ENCODE results near the gene CDH5. TPM values are rescaled to one million over a fixed set of nuclear protein-coding genes. Genes with fewer than 3 reads are reported as not detected.
A peak's percentile ranks its signal among the peaks of the same experiment; 100 is the strongest.

The CDH5 gene
- total RNA-seq, 1 donor from 2014 or later: 1,308 TPM

- Mint-ChIP-seq H3K27me3 (ENCODE audit: unreplicated experiment) (peaks cover 10% of the 10 kb centered on the region), H3K9me3 (ENCODE audit: unreplicated experiment) (no peaks in the 10 kb centered on the region)
- DNase-seq (ENCODE audit: low spot score): no peak
Observed at GRCh38 chr16:66354034-66354909, 12.2 kb upstream of the CDH5 start.

DNA sequence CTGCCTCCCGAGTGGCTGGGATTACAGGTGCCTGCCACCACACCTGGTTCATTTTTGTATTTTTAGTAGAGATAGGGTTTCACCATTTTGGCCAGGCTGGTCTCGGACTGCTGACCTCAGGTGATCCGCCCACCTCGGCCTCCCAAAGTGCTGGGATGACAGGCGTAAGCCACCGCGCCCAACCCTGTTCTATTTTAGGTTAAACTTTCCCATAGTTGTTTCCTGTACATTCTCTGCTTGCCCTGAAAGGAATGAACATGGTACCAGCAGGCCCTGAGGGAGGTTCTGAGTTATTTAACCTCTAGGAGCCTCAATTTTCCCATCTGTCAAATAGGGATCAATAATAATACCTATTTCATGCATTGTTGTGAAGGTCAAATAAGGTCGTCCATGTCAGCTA, 11.0 kb upstream of the CDH5 start:
- Mint-ChIP-seq H3K4me3 (ENCODE audit: unreplicated experiment) (no peak overlapping the region), H3K27ac (ENCODE audit: unreplicated experiment) (no peak overlapping the region), H3K9me3 (ENCODE audit: unreplicated experiment) (no peaks in the 10 kb centered on the region), H3K4me1 (ENCODE audit: unreplicated experiment) (peaks cover 37% of the 10 kb centered on the region), H3K36me3 (ENCODE audit: low read depth, unreplicated experiment) (peaks cover 10% of the 10 kb centered on the region), H3K27me3 (ENCODE audit: unreplicated experiment) (peaks cover 21% of the 10 kb centered on the region)
- DNase-seq (ENCODE audit: low spot score): no peak
- TF ChIP-seq, protein P1, sequence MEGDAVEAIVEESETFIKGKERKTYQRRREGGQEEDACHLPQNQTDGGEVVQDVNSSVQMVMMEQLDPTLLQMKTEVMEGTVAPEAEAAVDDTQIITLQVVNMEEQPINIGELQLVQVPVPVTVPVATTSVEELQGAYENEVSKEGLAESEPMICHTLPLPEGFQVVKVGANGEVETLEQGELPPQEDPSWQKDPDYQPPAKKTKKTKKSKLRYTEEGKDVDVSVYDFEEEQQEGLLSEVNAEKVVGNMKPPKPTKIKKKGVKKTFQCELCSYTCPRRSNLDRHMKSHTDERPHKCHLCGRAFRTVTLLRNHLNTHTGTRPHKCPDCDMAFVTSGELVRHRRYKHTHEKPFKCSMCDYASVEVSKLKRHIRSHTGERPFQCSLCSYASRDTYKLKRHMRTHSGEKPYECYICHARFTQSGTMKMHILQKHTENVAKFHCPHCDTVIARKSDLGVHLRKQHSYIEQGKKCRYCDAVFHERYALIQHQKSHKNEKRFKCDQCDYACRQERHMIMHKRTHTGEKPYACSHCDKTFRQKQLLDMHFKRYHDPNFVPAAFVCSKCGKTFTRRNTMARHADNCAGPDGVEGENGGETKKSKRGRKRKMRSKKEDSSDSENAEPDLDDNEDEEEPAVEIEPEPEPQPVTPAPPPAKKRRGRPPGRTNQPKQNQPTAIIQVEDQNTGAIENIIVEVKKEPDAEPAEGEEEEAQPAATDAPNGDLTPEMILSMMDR (IDR thresholded peaks at IDR 0.05; ENCODE audit: unreplicated experiment): no peak

More at GRCh38 chr16:66354034-66354909, 12.2 kb upstream of the CDH5 start:
- TF ChIP-seq, protein P1 (IDR thresholded peaks at IDR 0.05; ENCODE audit: unreplicated experiment): no peak
- peaks cover 9% of the 10 kb centered on the region for H3K36me3 Mint-ChIP-seq (ENCODE audit: low read depth, unreplicated experiment)
- H3K4me1 Mint-ChIP-seq (ENCODE audit: unreplicated experiment): peaks cover 25% of the 10 kb centered on the region
- H3K4me3 Mint-ChIP-seq (ENCODE audit: unreplicated experiment): no peak overlapping the region
- peak overlapping the region; percentile 67 for H3K27ac Mint-ChIP-seq (ENCODE audit: unreplicated experiment)

GRCh38 chr16:66357523-66357928, 9.0 kb upstream of the CDH5 start:
- H3K4me3 Mint-ChIP-seq (ENCODE audit: unreplicated experiment): peak overlapping the region; percentile 57
- TF ChIP-seq, protein P1 (IDR thresholded peaks at IDR 0.05; ENCODE audit: unreplicated experiment): peak; percentile 66
- H3K27ac Mint-ChIP-seq (ENCODE audit: unreplicated experiment): peak overlapping the region; percentile 99
- H3K9me3 Mint-ChIP-seq (ENCODE audit: unreplicated experiment): no peaks in the 10 kb centered on the region
- H3K4me1 Mint-ChIP-seq (ENCODE audit: unreplicated experiment): peaks cover 52% of the 10 kb centered on the region
- peaks cover 10% of the 10 kb centered on the region for H3K36me3 Mint-ChIP-seq (ENCODE audit: low read depth, unreplicated experiment)
- peak; percentile 75 for DNase-seq (ENCODE audit: low spot score)
- peaks cover 27% of the 10 kb centered on the region for H3K27me3 Mint-ChIP-seq (ENCODE audit: unreplicated experiment)

- peaks cover 32% of the 10 kb centered on the region for H3K27me3 Mint-ChIP-seq (ENCODE audit: unreplicated experiment)
- peaks cover 56% of the 10 kb centered on the region for H3K4me1 Mint-ChIP-seq (ENCODE audit: unreplicated experiment)
- no peak for DNase-seq (ENCODE audit: low spot score)
- peak overlapping the region; percentile 99 for H3K27ac Mint-ChIP-seq (ENCODE audit: unreplicated experiment)
- no peak overlapping the region for H3K4me3 Mint-ChIP-seq (ENCODE audit: unreplicated experiment)
- TF ChIP-seq, protein P1 (IDR thresholded peaks at IDR 0.05; ENCODE audit: unreplicated experiment): no peak
- peaks cover 10% of the 10 kb centered on the region for H3K36me3 Mint-ChIP-seq (ENCODE audit: low read depth, unreplicated experiment)
- H3K9me3 Mint-ChIP-seq (ENCODE audit: unreplicated experiment): no peaks in the 10 kb centered on the region
Observed at GRCh38 chr16:66358231-66358630, 8.3 kb upstream of the CDH5 start.

DNA sequence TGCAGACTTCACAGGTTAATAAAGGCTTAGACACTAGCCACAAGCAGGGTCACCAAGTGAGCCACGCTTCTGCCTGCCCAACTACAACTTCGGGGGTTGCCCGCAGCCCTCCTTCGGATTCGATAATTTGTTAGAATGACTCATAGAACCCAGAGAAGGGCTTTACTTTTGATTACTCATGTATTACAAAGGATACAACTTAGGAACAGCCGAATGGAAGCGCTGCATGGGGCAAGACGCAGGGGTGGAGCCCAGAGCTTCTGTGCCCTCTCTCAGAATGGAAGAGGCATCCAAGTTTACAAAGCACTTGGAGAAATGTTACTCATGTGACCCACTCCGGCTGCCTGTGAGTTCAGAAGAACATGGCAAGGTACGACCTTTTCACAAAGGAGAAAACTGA, 7.5 kb upstream of the CDH5 start:
- Mint-ChIP-seq H3K27ac (ENCODE audit: unreplicated experiment) (peak overlapping the region; percentile 99), H3K4me1 (ENCODE audit: unreplicated experiment) (peaks cover 63% of the 10 kb centered on the region), H3K4me3 (ENCODE audit: unreplicated experiment) (peak overlapping the region; percentile 80), H3K27me3 (ENCODE audit: unreplicated experiment) (peaks cover 33% of the 10 kb centered on the region), H3K36me3 (ENCODE audit: low read depth, unreplicated experiment) (peaks cover 14% of the 10 kb centered on the region), H3K9me3 (ENCODE audit: unreplicated experiment) (no peaks in the 10 kb centered on the region)
- no peak for DNase-seq (ENCODE audit: low spot score)
- TF ChIP-seq, protein P1 (IDR thresholded peaks at IDR 0.05; ENCODE audit: unreplicated experiment): no peak
